Naive B cell (primary cell): ENCODE measurements around the gene KDELR1. TPM values are rescaled to one million over a fixed set of nuclear protein-coding genes. Genes with fewer than 3 reads are reported as not detected.
A peak's percentile ranks its signal among the peaks of the same experiment; 100 is the strongest.

Source experiments
- ATAC-seq, 2 donors: fragments of 150-1000 bp; cut with Tn5 transposase; 2 replicates each; pipeline ENCODE4 v1.10.0; 2021; ENCODE audit warnings: low read depth in 2 of 2, mild to moderate bottlenecking in 2 of 2, moderate library complexity in 2 of 2
- DNase-seq: peaks from one replicate; pipeline ENCODE4 v3.0.0; 2022
- H3K27ac Mint-ChIP-seq, 6 donors: one replicate each; pipeline ENCODE4 v1.8.0; 2020 to 2022; ENCODE audit warnings: mild to moderate bottlenecking in 6 of 6, mixed read lengths in 6 of 6, moderate library complexity in 5 of 6, inconsistent platforms in 2 of 6
- H3K27me3 Mint-ChIP-seq, 3 donors: one replicate each; pipeline ENCODE4 v1.8.0; 2021 to 2022; ENCODE audit warnings: mixed read lengths in 3 of 3, mild to moderate bottlenecking in 1 of 3
- H3K36me3 Mint-ChIP-seq, 2 donors: one replicate each; pipeline ENCODE4 v1.8.0; 2020 to 2022; ENCODE audit warnings: mixed read lengths in 2 of 2, inconsistent platforms in 1 of 2, mild to moderate bottlenecking in 1 of 2
- H3K4me1 Mint-ChIP-seq, 3 donors: one replicate each; pipeline ENCODE4 v1.8.0; 2020 to 2022; ENCODE audit warnings: mixed read lengths in 3 of 3, inconsistent platforms in 1 of 3, mild to moderate bottlenecking in 1 of 3, moderate library complexity in 1 of 3
- H3K4me3 Mint-ChIP-seq, 8 donors: one replicate each; pipeline ENCODE4 v1.8.0; 2020 to 2022; ENCODE audit warnings: mild to moderate bottlenecking in 8 of 8, mixed read lengths in 8 of 8, moderate library complexity in 8 of 8, inconsistent platforms in 2 of 8
- H3K9me3 Mint-ChIP-seq, 7 donors: one replicate each; pipeline ENCODE4 v1.8.0; 2020 to 2022; ENCODE audit warnings: mixed read lengths in 7 of 7, mild to moderate bottlenecking in 5 of 7, inconsistent platforms in 2 of 7, moderate library complexity in 1 of 7
- polyA plus RNA-seq, 6 donors: library from polyadenylated mRNA; unstranded; fragments of 300-500 nt; fragmentation: Illumina TruSeq; gene quantifications; one replicate each; pipeline ENCODE4 v1.2.3, GENCODE V29; 2021; ENCODE audit warnings: low read depth in 6 of 6

The KDELR1 gene
- polyA plus RNA-seq: 10 to 100 TPM; 24.5 to 32.1 (median 26.5) TPM

DNA sequence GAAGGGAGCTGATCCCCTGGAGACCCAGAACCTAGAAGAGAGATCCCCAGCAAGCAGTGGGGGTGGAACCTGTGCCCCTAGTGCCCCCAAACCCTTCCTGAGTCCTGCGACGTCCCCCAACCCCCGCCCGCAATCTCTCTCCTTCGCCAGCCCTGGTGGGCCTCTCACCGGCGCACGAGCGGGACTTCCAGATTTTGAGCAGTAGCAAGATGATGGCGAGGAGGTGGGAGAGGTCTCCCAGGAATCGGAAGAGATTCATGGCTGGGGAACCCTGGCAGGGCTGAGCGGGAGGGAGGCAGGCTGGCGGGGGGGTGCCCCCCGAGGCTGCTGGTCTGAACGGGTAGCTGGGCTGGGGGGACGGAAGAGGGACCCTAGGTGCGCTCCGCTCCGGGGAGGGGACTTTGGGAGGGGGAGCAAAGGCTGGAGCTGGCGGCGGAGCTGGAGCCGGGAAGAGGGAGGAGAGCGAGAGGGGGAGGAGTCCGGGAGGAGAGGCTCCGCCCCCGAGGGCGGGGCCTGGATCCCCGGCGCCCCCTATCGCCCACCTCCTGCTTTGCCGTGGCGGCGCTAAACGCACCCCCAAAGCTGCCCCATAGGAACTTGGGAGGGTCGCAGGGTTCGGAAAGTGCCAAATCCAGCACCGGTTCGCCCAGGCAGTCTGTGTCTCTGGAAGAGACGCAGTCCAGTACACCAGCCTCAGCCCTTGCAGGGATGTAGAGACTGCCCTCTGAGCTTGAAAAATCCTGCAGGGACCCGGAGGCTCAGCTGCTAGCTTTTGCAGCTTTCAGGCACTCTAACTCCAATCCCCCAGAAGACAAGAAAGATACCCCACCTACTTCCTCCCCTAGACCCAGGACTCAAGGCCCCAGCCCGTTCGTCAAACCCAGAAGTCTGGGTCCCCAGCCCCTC, at the start of gene KDELR1:
Gene KDELR1 (minus strand): TSS at position 452 of the 906 bp plus-strand sequence. CDS start 193 bp downstream, at position 259.
- Mint-ChIP-seq H3K36me3 (no peaks in the 10 kb centered on the region), H3K4me1 (peaks cover 49 to 59% (median 51%) of the 10 kb centered on the region in 3 donors), H3K27me3 (peaks cover 0 to 33% (median 27%) of the 10 kb centered on the region in 3 donors), H3K4me3 (peak within 1 kb of the TSS; percentile 87 to 98 (median 95)), H3K27ac (peak within 1 kb of the TSS; percentile 92 to 94 (median 94)), H3K9me3 (peaks cover 0 to 2% (median 0%) of the 10 kb centered on the region in 7 donors)
- DNase-seq: peak; percentile 65
- peak; percentile 69 to 71 for ATAC-seq

DNA sequence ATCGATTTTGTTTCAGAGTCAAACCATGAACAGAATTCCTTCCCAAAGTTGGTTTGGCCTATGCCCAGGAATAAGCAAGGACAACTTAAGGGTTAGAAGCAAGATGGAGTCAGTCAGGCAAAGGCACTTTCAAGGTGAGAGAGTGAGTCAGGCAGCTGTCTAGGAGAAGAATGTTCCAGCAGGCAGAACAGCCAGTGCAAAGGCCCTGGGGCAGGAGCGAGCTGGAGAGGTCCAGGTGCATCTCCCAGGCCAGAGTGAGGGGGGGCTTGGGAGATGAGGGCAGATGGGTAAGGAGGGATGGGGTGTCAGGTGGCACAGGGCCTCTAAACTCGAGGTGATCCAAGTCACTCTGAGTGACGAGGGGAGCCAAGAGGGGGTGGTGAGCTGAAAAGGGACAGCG, 45.2 kb upstream of the KDELR1 start:
- H3K9me3 Mint-ChIP-seq: no peaks in the 10 kb centered on the region
- H3K36me3 Mint-ChIP-seq: no peaks in the 10 kb centered on the region
- DNase-seq: no peak
- ATAC-seq: no peak
- peaks cover 25 to 38% (median 30%) of the 10 kb centered on the region in 3 donors for H3K27me3 Mint-ChIP-seq
- peak overlapping the region in 1 of 8 donors; percentile 25 for H3K4me3 Mint-ChIP-seq
- no peak overlapping the region for H3K27ac Mint-ChIP-seq
- peaks cover 0 to 1% (median 0%) of the 10 kb centered on the region in 3 donors for H3K4me1 Mint-ChIP-seq

DNA sequence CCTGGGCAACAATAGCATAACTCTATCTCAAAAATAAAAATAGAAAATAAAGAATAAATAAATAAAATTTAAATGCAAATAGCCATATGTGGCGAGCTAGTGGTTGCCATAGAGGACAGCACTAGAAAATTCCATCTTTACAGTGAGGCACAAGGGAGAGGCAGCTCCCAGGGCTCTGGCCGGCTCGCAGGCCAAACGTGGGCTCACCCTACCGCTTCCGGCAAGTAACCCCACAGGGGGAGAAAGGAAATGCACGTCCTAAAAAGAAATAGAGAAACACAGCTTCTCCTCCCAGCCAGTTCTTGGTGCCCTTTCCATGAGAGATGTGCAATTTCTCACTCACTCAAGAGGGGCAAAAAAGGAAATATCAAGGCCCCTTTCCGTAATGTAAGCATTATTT, 42.0 kb upstream of the KDELR1 start:
- peaks cover 26 to 46% (median 31%) of the 10 kb centered on the region in 3 donors for H3K27me3 Mint-ChIP-seq
- DNase-seq (no peak), ATAC-seq (no peak)
- no peak overlapping the region for H3K27ac Mint-ChIP-seq
- no peaks in the 10 kb centered on the region for H3K9me3 Mint-ChIP-seq
- H3K36me3 Mint-ChIP-seq: no peaks in the 10 kb centered on the region
- H3K4me1 Mint-ChIP-seq: no peaks in the 10 kb centered on the region
- no peak overlapping the region for H3K4me3 Mint-ChIP-seq

DNA sequence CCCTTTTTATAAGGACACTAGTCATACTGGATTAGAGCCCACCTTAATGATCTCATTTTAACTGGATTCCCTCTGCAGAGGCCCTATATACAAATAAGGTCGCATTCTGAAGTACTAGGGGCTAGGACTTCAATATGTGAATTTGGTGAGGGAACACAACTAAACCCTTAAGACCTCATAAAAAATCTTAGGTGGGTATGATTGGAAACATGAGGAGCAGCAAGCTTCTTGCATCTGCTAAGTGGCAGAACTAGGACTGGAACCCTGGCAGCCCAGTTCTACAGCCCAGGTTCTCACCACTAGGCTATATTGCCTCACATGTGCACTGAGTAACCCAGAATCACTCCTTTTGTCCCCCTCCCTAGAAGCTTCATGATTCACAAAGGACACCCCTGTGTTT, 37.3 kb upstream of the KDELR1 start:
- Mint-ChIP-seq H3K27me3 (peaks cover 2 to 16% (median 10%) of the 10 kb centered on the region in 3 donors), H3K4me1 (peaks cover 5 to 7% (median 7%) of the 10 kb centered on the region in 3 donors), H3K36me3 (no peaks in the 10 kb centered on the region), H3K4me3 (no peak overlapping the region), H3K27ac (no peak overlapping the region), H3K9me3 (no peaks in the 10 kb centered on the region)
- DNase-seq (no peak), ATAC-seq (no peak)

DNA sequence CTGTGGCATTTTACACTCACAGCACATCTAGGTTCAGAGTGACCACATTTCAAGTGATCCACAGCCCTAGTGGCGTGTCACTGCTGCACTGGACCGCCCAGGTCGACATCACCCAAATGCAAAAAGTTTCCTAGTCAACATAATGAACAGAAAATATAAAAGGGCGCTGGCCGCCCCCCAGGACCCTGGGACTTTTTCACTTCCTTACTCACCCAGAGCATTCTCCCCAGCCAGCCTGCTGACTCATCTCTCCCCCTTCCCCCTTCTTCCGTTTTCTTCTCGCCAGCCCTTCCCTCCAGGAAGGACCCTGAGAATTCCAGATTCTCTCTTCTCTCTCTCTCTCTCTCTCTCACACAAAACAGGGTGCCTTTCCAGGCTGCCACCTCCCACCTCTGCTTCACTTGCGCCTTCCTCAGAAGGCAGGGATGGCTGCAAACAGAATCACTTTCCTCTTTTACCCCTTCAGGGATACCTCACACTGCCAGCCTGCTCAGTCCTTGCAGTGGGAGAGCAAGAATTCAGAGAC, 33.4 kb upstream of the KDELR1 start:
- ATAC-seq (no peak), DNase-seq (no peak)
- peaks cover 5 to 7% (median 7%) of the 10 kb centered on the region in 3 donors for H3K4me1 Mint-ChIP-seq
- peaks cover 8 to 11% (median 9%) of the 10 kb centered on the region in 3 donors for H3K27me3 Mint-ChIP-seq
- H3K9me3 Mint-ChIP-seq: no peaks in the 10 kb centered on the region
- H3K36me3 Mint-ChIP-seq: no peaks in the 10 kb centered on the region
- peak overlapping the region in 1 of 8 donors; percentile 61 for H3K4me3 Mint-ChIP-seq
- peak overlapping the region in 2 of 6 donors; percentile 35 to 63 for H3K27ac Mint-ChIP-seq

DNA sequence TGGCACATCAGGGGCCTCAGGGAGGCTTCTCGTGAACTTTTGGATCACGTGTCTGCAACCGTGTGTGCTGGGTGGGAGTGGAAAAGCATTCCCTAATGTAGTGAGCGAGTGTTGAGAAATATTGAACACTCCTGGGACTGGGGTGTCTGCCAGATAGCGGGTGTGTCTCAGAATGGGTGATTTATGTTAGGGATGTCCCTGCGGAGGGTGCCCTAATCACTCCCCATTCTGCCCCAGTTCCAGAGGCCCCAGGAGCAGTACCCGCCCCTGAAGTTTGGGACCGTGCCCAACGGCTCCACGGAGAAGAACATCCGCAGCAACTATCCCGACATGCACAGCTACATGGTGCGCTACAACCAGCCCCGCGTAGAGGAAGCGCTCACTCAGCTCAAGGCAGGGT, 30.2 kb upstream of the KDELR1 start:
- ATAC-seq: no peak
- H3K27me3 Mint-ChIP-seq: peaks cover 16 to 36% (median 33%) of the 10 kb centered on the region in 3 donors
- no peak overlapping the region for H3K4me3 Mint-ChIP-seq
- no peak for DNase-seq
- H3K4me1 Mint-ChIP-seq: peaks cover 18 to 19% (median 19%) of the 10 kb centered on the region in 3 donors
- H3K36me3 Mint-ChIP-seq: no peaks in the 10 kb centered on the region
- no peak overlapping the region for H3K27ac Mint-ChIP-seq
- no peaks in the 10 kb centered on the region for H3K9me3 Mint-ChIP-seq

DNA sequence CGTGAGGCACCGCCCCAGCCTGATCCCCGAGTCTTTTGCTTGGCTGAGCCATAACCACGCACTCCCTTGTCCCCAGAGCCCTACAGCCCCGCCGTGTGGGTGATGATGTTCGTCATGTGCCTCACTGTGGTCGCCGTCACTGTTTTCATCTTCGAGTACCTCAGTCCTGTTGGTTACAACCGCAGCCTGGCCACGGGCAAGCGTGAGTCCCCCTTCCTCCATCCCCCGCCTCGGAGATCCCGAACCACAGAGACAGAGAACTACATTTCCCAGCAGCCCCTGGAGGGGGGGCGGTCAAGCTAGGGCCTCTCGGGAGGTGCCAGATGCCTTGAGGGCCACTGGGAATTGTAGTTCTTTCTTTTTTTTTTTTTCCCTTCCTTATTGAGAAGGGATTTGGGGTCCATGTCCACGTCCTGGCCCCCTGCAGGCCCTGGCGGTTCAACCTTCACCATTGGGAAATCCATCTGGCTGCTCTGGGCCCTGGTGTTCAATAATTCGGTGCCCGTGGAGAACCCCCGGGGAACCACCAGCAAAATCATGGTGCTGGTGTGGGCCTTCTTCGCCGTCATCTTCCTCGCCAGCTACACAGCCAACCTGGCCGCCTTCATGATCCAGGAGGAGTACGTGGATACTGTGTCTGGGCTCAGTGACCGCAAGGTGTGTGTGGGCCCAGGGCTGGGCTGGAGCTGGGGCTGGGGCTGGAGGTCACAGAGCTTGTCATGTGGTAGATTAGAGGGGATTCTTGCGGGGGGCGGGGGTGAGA, 28.0 kb upstream of the KDELR1 start:
- H3K36me3 Mint-ChIP-seq: no peaks in the 10 kb centered on the region
- peak overlapping the region in 4 of 6 donors; percentile 59 to 90 (median 83) for H3K27ac Mint-ChIP-seq
- DNase-seq (peak; percentile 67), ATAC-seq (peak; percentile 78 to 80)
- peaks cover 0 to 3% (median 0%) of the 10 kb centered on the region in 7 donors for H3K9me3 Mint-ChIP-seq
- H3K4me3 Mint-ChIP-seq: peak overlapping the region; percentile 65 to 89 (median 80)
- peaks cover 16 to 33% (median 27%) of the 10 kb centered on the region in 3 donors for H3K4me1 Mint-ChIP-seq
- peaks cover 26 to 58% (median 46%) of the 10 kb centered on the region in 3 donors for H3K27me3 Mint-ChIP-seq

DNA sequence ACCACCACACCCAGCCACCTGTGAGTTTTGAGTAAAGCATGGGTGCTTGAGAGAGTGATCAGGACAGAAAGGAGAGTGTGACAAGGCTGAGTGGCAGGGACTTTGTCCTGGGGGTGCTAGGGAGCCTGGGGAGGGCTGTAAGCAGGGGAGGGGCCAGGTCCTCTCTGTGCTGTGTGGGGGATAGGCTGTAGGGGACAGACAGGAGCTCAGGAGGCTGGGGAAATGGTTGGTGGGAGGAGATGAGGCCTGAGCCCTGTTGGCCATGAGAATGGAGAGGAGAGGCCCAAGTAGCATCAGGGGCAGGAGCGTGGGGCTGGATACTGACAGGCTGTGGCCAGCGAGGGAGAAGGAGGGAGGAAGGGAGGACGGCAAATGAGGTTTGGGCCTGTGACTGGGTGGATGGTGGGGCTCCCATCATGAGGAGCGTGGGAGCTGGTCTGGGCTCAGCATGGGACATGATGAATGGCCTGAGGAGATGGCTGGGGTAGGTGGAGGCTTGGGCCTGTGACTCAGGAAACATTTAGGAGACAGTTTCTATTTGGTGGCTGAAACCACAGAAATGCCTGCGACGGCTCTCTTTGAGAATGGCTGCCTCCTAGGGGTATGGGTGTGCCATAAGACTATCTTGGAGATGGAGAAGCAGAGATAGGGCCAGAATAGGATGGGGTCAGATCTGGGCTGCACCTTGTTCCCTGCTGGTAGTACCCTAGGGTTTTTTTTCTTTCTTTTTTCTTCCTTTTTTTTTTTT, 27.1 kb upstream of the KDELR1 start:
- H3K4me1 Mint-ChIP-seq: peaks cover 23 to 33% (median 28%) of the 10 kb centered on the region in 3 donors
- peak overlapping the region; percentile 65 to 89 (median 81) for H3K4me3 Mint-ChIP-seq
- ATAC-seq: peak in 1 of 2 donors; percentile 18
- peaks cover 0 to 3% (median 0%) of the 10 kb centered on the region in 7 donors for H3K9me3 Mint-ChIP-seq
- DNase-seq: no peak
- H3K27ac Mint-ChIP-seq: peak overlapping the region in 4 of 6 donors; percentile 22 to 89 (median 84)
- H3K27me3 Mint-ChIP-seq: peaks cover 26 to 66% (median 51%) of the 10 kb centered on the region in 3 donors
- no peaks in the 10 kb centered on the region for H3K36me3 Mint-ChIP-seq

DNA sequence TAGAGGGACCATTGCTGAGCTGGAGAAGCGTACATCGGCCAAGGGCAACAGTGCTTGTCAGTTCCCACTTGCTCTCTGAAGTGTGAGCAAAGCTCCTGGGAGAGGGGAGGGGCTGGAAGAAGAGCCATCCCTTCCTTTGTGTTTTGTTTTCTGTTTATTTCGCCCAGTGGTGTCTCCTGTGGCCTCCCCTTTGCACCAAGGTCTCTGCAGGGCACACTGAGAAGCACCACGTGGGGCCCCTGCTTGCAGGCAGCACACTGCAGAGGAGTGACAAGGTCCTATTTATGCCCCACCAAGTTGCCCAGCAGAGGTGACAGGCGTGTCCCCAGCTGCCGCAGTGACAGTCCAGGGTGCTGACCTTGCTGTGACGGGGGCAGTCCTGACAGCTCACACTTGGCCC, 26.1 kb upstream of the KDELR1 start:
- Mint-ChIP-seq H3K4me3 (no peak overlapping the region), H3K27me3 (peaks cover 21 to 64% (median 49%) of the 10 kb centered on the region in 3 donors), H3K4me1 (peaks cover 23 to 33% (median 28%) of the 10 kb centered on the region in 3 donors), H3K36me3 (no peaks in the 10 kb centered on the region), H3K9me3 (peaks cover 0 to 3% (median 0%) of the 10 kb centered on the region in 7 donors), H3K27ac (no peak overlapping the region)
- DNase-seq (no peak), ATAC-seq (no peak)

DNA sequence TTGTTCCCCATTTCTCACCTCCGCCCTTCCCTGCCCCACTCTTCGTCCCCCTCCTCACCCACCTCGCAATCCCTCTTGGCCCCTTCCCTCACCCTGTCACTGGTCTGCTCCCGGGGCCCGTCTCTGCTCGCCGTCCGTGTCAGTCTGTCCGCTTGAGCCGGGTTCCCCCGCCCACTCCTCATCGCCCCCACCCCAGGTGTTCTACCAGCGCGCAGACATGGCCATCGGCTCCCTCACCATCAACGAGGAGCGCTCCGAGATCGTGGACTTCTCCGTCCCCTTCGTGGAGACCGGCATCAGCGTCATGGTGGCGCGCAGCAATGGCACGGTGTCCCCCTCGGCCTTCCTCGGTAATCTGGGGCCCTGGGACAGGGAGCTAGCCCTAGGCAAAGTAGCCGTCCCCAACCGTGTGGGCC, 24.5 kb upstream of the KDELR1 start:
- no peak for DNase-seq
- H3K4me3 Mint-ChIP-seq: peak overlapping the region in 6 of 8 donors; percentile 32 to 80 (median 66)
- H3K4me1 Mint-ChIP-seq: peaks cover 23 to 33% (median 28%) of the 10 kb centered on the region in 3 donors
- H3K36me3 Mint-ChIP-seq: no peaks in the 10 kb centered on the region
- H3K27ac Mint-ChIP-seq: peak overlapping the region in 1 of 6 donors; percentile 38
- H3K27me3 Mint-ChIP-seq: peaks cover 19 to 73% (median 51%) of the 10 kb centered on the region in 3 donors
- H3K9me3 Mint-ChIP-seq: peaks cover 0 to 3% (median 0%) of the 10 kb centered on the region in 7 donors
- ATAC-seq: no peak

DNA sequence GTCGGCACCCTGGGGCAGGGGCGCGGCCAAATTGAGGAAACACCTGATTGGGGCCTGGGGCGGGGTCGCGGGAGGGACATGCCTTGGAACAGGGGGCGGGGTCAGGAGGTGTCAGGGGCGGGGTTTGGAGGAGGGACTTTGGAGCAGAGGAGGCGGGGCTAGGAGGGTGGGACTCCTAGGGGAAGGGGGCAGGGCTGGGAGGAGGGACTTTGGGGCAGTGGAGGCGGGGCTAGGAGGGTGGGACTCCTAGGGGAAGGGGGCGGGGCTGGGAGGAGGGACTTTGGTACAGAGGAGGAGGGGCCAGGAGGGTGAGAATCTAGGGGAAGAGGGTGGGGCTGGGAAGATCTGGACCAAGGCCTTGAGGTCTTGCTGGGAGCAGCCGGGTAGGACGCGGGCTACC, 24.0 kb upstream of the KDELR1 start:
- peaks cover 17 to 78% (median 55%) of the 10 kb centered on the region in 3 donors for H3K27me3 Mint-ChIP-seq
- peaks cover 23 to 33% (median 28%) of the 10 kb centered on the region in 3 donors for H3K4me1 Mint-ChIP-seq
- DNase-seq: peak; percentile 35
- H3K27ac Mint-ChIP-seq: no peak overlapping the region
- H3K9me3 Mint-ChIP-seq: peaks cover 0 to 3% (median 0%) of the 10 kb centered on the region in 7 donors
- ATAC-seq: peak; percentile 37 to 53
- H3K4me3 Mint-ChIP-seq: peak overlapping the region in 4 of 8 donors; percentile 39 to 84 (median 80)
- H3K36me3 Mint-ChIP-seq: no peaks in the 10 kb centered on the region

DNA sequence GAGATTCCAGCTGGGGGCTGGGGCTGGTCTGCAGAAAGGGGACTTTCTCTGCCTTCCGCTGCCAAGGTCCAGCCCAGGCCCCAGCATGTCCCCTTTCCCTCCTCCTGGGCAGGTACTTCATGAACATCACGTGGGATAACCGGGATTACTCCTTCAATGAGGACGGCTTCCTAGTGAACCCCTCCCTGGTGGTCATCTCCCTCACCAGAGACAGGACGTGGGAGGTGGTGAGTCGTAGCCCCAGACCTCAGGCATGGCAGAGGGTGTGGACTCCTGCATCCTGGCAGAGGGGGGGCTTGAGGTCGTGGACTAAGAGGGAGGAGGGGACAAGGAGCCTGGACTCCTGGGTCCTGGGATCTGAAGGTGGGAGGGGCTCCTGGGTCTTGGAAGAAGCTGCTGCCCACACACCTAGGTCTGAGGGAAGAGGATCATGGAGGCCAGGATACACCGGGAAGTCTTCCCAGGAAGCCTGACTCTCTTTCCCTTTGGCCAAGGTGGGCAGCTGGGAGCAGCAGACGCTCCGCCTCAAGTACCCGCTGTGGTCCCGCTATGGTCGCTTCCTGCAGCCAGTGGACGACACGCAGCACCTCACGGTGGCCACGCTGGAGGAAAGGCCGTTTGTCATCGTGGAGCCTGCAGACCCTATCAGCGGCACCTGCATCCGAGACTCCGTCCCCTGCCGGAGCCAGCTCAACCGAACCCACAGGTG, 22.7 kb upstream of the KDELR1 start:
- Mint-ChIP-seq H3K4me1 (peaks cover 20 to 30% (median 24%) of the 10 kb centered on the region in 3 donors), H3K27ac (peak overlapping the region in 2 of 6 donors; percentile 11 to 38), H3K27me3 (peaks cover 17 to 86% (median 58%) of the 10 kb centered on the region in 3 donors)

More for the DNA sequence above, 22.7 kb upstream of the KDELR1 start:
- H3K36me3 Mint-ChIP-seq: no peaks in the 10 kb centered on the region
- peaks cover 0 to 3% (median 0%) of the 10 kb centered on the region in 7 donors for H3K9me3 Mint-ChIP-seq
- ATAC-seq (no peak), DNase-seq (no peak)
- H3K4me3 Mint-ChIP-seq: peak overlapping the region; percentile 18 to 85 (median 72)
